A549 (cell line): ENCODE measurements around the gene RGS6. TPM values are rescaled to one million over a fixed set of nuclear protein-coding genes. Genes with fewer than 3 reads are reported as not detected.

Experiments used
- ATAC-seq, 2 experiments: fragments of 200-7000 bp in 1 of 2; fragments of >200 bp in 1 of 2; cut with Nextera tagmentation in 1 of 2; cut with Tn5 transposase in 1 of 2; 3 replicates each; pipeline versions ENCODE4 v1.8.0 to v1.9.1; 2018 to 2020; ENCODE audit warnings: mild to moderate bottlenecking in 1 of 2, moderate library complexity in 1 of 2
- CTCF ChIA-PET: fragments of 300-600 bp; sonication (Branson Sonifier 250); formaldehyde crosslinking; extraction: SDS; loops from one replicate; lab custom pipeline; 2021; ENCODE audit warnings: antibody characterized with exemption, inconsistent platforms; lab: Yijun Ruan, JAX
- POLR2A ChIA-PET: fragments of 350-600 bp; formaldehyde crosslinking; extraction: SDS; loops from one replicate; lab custom pipeline; 2021; ENCODE audit warnings: antibody characterized with exemption, inconsistent platforms; lab: Yijun Ruan, JAX
- DNase-seq, 2 experiments: peaks; one replicate each; pipeline versions ENCODE4 v3.0.0 to v3.0.0-alpha.2; 2011 to 2016; ENCODE audit warnings: low read depth in 1 of 2, low spot score in 1 of 2
- FAIRE-seq: peaks from 2 replicates; lab custom pipeline; 2011; peaks lifted over from hg19 to GRCh38; lab: Jason Lieb, UNC
- H3K27ac ChIP-seq, 2 experiments: fragments of >200 bp; sonication (Bioruptor Twin); formaldehyde crosslinking; 3 replicates each; pipeline ENCODE4 v1.5.1; 2016 to 2017
- H3K4me1 ChIP-seq: fragments of >200 bp; sonication (Bioruptor Twin); formaldehyde crosslinking; 3 replicates; pipeline ENCODE4 v1.6.1; 2016
- H3K4me2 ChIP-seq: fragments of >200 bp; sonication (Bioruptor Twin); formaldehyde crosslinking; 3 replicates; pipeline ENCODE4 v1.6.1; 2016
- H3K4me3 ChIP-seq: fragments of >200 bp; sonication (Bioruptor Twin); formaldehyde crosslinking; 3 replicates; pipeline ENCODE4 v1.5.1; 2016
- H3K9me3 ChIP-seq: fragments of >200 bp; sonication (Bioruptor Twin); formaldehyde crosslinking; 3 replicates; pipeline ENCODE4 v1.6.1; 2016
- ESRRA ChIP-seq: fragments of 150-350 bp; IDR thresholded peaks from 2 replicates; pipeline ENCODE4 v1.6.1; 2014; ENCODE audit warnings: mild to moderate bottlenecking, low read length, borderline replicate concordance
- FOSL2 ChIP-seq, 2 experiments: fragments of 450-650 bp in 1 of 2; fragments of >200 bp in 1 of 2; sonication (Bioruptor Twin) in 1 of 2; formaldehyde crosslinking; IDR thresholded peaks; 2 replicates each; pipeline versions ENCODE4 v1.5.0 to v1.6.1; 2016 to 2020; ENCODE audit warnings: mild to moderate bottlenecking in 1 of 2, moderate library complexity in 1 of 2
- FOXS1 ChIP-seq: fragments of 250-450 bp; sonication (Bioruptor Pico); IDR thresholded peaks from 2 replicates; pipeline ENCODE4 v1.5.0; 2020; ENCODE audit warnings: mild to moderate bottlenecking, moderate library complexity
- HDAC2 ChIP-seq: fragments of 200-600 bp; sonication (generic); IDR thresholded peaks from 2 replicates; pipeline ENCODE4 v1.6.1; 2016
- JUNB ChIP-seq: fragments of >200 bp; sonication (Bioruptor Twin); formaldehyde crosslinking; IDR thresholded peaks from 2 replicates; pipeline ENCODE4 v1.6.1; 2016
- MAZ ChIP-seq: fragments of 150-350 bp; IDR thresholded peaks from 2 replicates; pipeline ENCODE4 v1.6.1; 2014; ENCODE audit warnings: antibody characterized with exemption, low read depth, low read length, borderline replicate concordance
- NFE2L2 ChIP-seq: fragments of 150-350 bp; conservative IDR thresholded peaks from 2 replicates; pipeline ENCODE4 v1.6.1; 2014; ENCODE audit warnings: low read length
- NPAS2 ChIP-seq: fragments of 250-450 bp; sonication (Bioruptor Pico); IDR thresholded peaks from 2 replicates; pipeline ENCODE4 v1.8.0; 2022; ENCODE audit warnings: mild to moderate bottlenecking, moderate library complexity, borderline replicate concordance
- NR3C1 ChIP-seq: fragments of >200 bp; sonication (Bioruptor Twin); formaldehyde crosslinking; IDR thresholded peaks from 3 replicates; pipeline ENCODE4 v1.6.1; 2017
- POLR2AphosphoS2 ChIP-seq: conservative IDR thresholded peaks from 2 replicates; pipeline ENCODE4 v1.6.1; 2012; ENCODE audit warnings: low read length, improper control_type of control experiment, inconsistent platforms
- RAD21 ChIP-seq, 2 experiments: fragments of >200 bp in 1 of 2; sonication (Bioruptor Twin) in 1 of 2; formaldehyde crosslinking in 1 of 2; IDR thresholded peaks in 1 of 2; conservative IDR thresholded peaks in 1 of 2; 2 replicates in 1 of 2; 3 replicates in 1 of 2; pipeline ENCODE4 v1.6.1; 2012 to 2018; ENCODE audit warnings: inconsistent platforms in 1 of 2
- SMC3 ChIP-seq: fragments of >200 bp; sonication (Bioruptor Twin); formaldehyde crosslinking; IDR thresholded peaks from 3 replicates; pipeline ENCODE4 v1.6.1; 2018; ENCODE audit warnings: inconsistent platforms
- ZNF302 ChIP-seq: fragments of 250-450 bp; sonication (Bioruptor Pico); IDR thresholded peaks from 2 replicates; pipeline ENCODE4 v1.9.0; 2021; ENCODE audit warnings: inconsistent platforms, mild to moderate bottlenecking, moderate library complexity
- ZSCAN20 ChIP-seq: fragments of 250-450 bp; sonication (Bioruptor Pico); IDR thresholded peaks from 2 replicates; pipeline ENCODE4 v1.8.0; 2022; ENCODE audit warnings: mild to moderate bottlenecking, moderate library complexity
- WGBS: methylation state at CpG from one replicate; pipeline ENCODE4 v1.1.6; 2017; ENCODE audit errors: missing lambda C conversion rate; 5-methylcytosine and 5-hydroxymethylcytosine counted together
- polyA plus RNA-seq, 4 experiments: library from polyadenylated mRNA; depleted of rRNA in 3 of 4; stranded (reverse); fragments of >200 nt; fragmentation: RNase III in 1 of 4; extraction: RNeasy Plus Mini Kit Qiagen cat#74134 plus additional on column Dnase treatment in 1 of 4; gene quantifications; 2 replicates in 3 of 4; 3 replicates in 1 of 4; pipeline ENCODE4 v1.2.3, GENCODE V29; 2011 to 2017
- TF ChIP-seq, protein P1 (sequence below): fragments of 150-350 bp; IDR thresholded peaks from 2 replicates; pipeline ENCODE4 v1.6.1; 2014; ENCODE audit warnings: low read depth, mild to moderate bottlenecking, low read length
- TF ChIP-seq, protein P2 (sequence below): IDR thresholded peaks from 2 replicates; pipeline ENCODE4 v1.6.1; 2012
- TF ChIP-seq, protein P3 (sequence below): fragments of 450-650 bp; IDR thresholded peaks from 2 replicates; pipeline ENCODE4 v1.6.1; 2014; ENCODE audit warnings: antibody characterized with exemption
- TF ChIP-seq, protein P4 (sequence below): fragments of 250-450 bp; sonication (Bioruptor Pico); IDR thresholded peaks from 2 replicates; pipeline ENCODE4 v1.5.0; 2020; ENCODE audit warnings: low read depth, mild to moderate bottlenecking, moderate library complexity
- TF ChIP-seq, protein P5 (sequence below): fragments of 200-600 bp; sonication (generic); IDR thresholded peaks from 2 replicates; pipeline ENCODE4 v1.6.1; 2016; ENCODE audit warnings: antibody characterized with exemption, mild to moderate bottlenecking, moderate library complexity
- TF ChIP-seq, protein P6 (sequence below): IDR thresholded peaks from 2 replicates; pipeline ENCODE4 v1.6.1; 2012

Gene RGS6
- polyA plus RNA-seq, 2 of the 4 experiments (the other 2 are of a cell fraction) = not detected

DNA sequence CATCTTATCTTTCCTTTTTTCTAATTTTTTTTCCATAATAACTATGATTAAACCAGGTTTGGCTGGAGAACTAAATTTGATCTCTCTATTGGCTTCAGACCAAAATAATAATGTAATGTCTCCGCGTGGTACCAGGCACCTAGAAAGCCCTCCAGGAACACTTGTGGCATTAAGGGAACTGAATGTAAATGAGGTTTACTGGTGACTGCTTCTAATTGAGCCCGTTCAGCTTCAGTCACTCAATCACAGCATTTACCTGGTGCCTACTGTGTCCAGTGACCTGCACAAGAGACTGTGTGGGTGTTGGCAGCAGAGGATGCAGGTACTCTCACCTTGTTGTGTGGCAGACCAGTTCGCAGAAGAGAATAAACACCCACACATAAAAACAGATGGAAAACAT, 659.2 kb downstream of the RGS6 start:
- WGBS = 47% methylated on average over 4 of the region's 4 CpGs
- Histone ChIP-seq H3K4me3 (no peak overlapping the region), H3K9me3 (no peaks in the 10 kb centered on the region; the same call in 2 of the 3 replicates), H3K4me1 (0 out of 3 replicates have a peak, but pooled peaks cover 4% of the 10 kb centered on the region), H3K27ac (no peak overlapping the region), H3K4me2 (no peak overlapping the region)
- ChIA-PET POLR2A (no interaction called here), CTCF (no interaction called here)
- TF ChIP-seq FOXS1 (no peak), NPAS2 (CRISPR knock-in tag) (no peak), NR3C1 (no peak)
- TF ChIP-seq, protein P1, sequence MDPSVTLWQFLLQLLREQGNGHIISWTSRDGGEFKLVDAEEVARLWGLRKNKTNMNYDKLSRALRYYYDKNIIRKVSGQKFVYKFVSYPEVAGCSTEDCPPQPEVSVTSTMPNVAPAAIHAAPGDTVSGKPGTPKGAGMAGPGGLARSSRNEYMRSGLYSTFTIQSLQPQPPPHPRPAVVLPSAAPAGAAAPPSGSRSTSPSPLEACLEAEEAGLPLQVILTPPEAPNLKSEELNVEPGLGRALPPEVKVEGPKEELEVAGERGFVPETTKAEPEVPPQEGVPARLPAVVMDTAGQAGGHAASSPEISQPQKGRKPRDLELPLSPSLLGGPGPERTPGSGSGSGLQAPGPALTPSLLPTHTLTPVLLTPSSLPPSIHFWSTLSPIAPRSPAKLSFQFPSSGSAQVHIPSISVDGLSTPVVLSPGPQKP = no peak
- TF ChIP-seq, protein P2, sequence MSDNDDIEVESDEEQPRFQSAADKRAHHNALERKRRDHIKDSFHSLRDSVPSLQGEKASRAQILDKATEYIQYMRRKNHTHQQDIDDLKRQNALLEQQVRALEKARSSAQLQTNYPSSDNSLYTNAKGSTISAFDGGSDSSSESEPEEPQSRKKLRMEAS = no peak
- FAIRE-seq (no peak), ATAC-seq (no peak), DNase-seq (no peak)

DNA sequence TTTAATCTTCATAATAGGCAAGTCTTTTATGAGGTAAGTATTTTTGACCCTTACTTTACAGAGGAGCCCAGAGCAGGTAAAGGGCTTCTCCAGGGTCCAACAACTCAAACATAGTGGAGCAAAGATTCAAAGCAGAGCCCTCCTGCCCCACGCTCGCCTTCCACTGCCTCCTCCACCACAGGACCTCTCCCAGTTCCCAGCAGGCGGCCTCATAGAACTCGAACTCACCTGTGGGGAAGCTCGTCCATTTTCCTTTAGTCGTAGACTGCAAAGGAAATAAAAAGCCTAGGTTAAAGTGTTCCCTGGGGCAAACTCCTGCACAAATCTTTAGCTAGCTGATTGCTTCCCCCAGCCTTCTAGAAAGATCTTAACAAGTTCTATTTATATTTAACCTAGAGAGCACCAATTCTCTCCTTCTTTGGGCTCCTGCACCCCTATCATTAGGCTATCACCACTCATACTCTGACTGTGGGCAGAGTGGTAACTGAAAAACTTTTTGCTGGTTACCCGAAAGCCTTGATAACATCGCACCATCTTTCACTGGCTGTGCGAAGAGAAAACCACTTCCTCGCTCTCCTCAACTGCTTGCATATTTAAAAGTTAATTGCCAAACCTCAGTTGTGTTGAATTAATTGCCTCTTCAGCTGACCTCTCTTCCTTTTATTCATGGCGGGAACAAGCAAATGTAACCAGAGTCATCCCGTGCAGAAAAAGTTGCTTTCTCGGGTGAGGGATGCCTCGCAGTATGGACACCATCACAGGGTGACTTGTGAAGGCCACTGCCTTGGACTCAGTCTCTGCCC, 662.1 kb downstream of the RGS6 start:
- Histone ChIP-seq H3K27ac (no peak overlapping the region), H3K4me3 (no peak overlapping the region), H3K9me3 (no peaks in the 10 kb centered on the region), H3K4me2 (no peak overlapping the region)
- ATAC-seq = no peak
- WGBS = 74% methylated on average over 14 of the region's 14 CpGs
- POLR2A ChIA-PET = no interaction called here
- CTCF ChIA-PET = no interaction called here
- no peak for TF ChIP-seq FOXS1
- TF ChIP-seq, protein P3, sequence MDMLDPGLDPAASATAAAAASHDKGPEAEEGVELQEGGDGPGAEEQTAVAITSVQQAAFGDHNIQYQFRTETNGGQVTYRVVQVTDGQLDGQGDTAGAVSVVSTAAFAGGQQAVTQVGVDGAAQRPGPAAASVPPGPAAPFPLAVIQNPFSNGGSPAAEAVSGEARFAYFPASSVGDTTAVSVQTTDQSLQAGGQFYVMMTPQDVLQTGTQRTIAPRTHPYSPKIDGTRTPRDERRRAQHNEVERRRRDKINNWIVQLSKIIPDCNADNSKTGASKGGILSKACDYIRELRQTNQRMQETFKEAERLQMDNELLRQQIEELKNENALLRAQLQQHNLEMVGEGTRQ = no peak
- TF ChIP-seq NPAS2 (CRISPR knock-in tag) = no peak
- TF ChIP-seq NR3C1 = no peak
- TF ChIP-seq MAZ = no peak
- no peak for TF ChIP-seq ZNF302
- TF ChIP-seq, protein P4, sequence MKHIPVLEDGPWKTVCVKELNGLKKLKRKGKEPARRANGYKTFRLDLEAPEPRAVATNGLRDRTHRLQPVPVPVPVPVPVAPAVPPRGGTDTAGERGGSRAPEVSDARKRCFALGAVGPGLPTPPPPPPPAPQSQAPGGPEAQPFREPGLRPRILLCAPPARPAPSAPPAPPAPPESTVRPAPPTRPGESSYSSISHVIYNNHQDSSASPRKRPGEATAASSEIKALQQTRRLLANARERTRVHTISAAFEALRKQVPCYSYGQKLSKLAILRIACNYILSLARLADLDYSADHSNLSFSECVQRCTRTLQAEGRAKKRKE = no peak
- TF ChIP-seq SMC3 = no peak
- no peak for TF ChIP-seq ESRRA
- no peak for TF ChIP-seq FOSL2 (IDR thresholded peaks at IDR 0.05)
- TF ChIP-seq FOSL2 (CRISPR knock-in tag; IDR thresholded peaks at IDR 0.05) = no peak
- TF ChIP-seq, protein P5, sequence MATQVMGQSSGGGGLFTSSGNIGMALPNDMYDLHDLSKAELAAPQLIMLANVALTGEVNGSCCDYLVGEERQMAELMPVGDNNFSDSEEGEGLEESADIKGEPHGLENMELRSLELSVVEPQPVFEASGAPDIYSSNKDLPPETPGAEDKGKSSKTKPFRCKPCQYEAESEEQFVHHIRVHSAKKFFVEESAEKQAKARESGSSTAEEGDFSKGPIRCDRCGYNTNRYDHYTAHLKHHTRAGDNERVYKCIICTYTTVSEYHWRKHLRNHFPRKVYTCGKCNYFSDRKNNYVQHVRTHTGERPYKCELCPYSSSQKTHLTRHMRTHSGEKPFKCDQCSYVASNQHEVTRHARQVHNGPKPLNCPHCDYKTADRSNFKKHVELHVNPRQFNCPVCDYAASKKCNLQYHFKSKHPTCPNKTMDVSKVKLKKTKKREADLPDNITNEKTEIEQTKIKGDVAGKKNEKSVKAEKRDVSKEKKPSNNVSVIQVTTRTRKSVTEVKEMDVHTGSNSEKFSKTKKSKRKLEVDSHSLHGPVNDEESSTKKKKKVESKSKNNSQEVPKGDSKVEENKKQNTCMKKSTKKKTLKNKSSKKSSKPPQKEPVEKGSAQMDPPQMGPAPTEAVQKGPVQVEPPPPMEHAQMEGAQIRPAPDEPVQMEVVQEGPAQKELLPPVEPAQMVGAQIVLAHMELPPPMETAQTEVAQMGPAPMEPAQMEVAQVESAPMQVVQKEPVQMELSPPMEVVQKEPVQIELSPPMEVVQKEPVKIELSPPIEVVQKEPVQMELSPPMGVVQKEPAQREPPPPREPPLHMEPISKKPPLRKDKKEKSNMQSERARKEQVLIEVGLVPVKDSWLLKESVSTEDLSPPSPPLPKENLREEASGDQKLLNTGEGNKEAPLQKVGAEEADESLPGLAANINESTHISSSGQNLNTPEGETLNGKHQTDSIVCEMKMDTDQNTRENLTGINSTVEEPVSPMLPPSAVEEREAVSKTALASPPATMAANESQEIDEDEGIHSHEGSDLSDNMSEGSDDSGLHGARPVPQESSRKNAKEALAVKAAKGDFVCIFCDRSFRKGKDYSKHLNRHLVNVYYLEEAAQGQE = no peak
- TF ChIP-seq RAD21 (conservative IDR thresholded peaks at IDR 0.05 in 1 of 2, IDR thresholded peaks at IDR 0.05 in 1 of 2) = no peak
- TF ChIP-seq ZSCAN20 (CRISPR knock-in tag) = no peak
- no peak for TF ChIP-seq POLR2AphosphoS2
- no peak for TF ChIP-seq HDAC2
- TF ChIP-seq, protein P6, sequence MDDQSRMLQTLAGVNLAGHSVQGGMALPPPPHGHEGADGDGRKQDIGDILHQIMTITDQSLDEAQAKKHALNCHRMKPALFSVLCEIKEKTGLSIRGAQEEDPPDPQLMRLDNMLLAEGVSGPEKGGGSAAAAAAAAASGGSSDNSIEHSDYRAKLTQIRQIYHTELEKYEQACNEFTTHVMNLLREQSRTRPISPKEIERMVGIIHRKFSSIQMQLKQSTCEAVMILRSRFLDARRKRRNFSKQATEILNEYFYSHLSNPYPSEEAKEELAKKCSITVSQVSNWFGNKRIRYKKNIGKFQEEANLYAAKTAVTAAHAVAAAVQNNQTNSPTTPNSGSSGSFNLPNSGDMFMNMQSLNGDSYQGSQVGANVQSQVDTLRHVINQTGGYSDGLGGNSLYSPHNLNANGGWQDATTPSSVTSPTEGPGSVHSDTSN = no peak
- TF ChIP-seq, protein P1 = no peak
- no peak for TF ChIP-seq NFE2L2
- TF ChIP-seq JUNB = no peak
- TF ChIP-seq, all 56 proteins: peak for 0
- DNase-seq (no peak), FAIRE-seq (no peak)
- H3K4me1 ChIP-seq = 0 out of 3 replicates have a peak, but pooled peaks cover 4% of the 10 kb centered on the region
